H1 (cell line): ENCODE data around the gene MAP7D1. TPM values are rescaled to one million over a fixed set of nuclear protein-coding genes. Genes with fewer than 3 reads are reported as not detected.

ENCODE experiments used
- CTCF ChIA-PET: fragments of 300-600 bp; sonication (Branson Sonifier 250); formaldehyde crosslinking; loops from one replicate; lab custom pipeline; 2021; ENCODE audit not compliant: partially characterized antibody; lab: Charles Lee
- POLR2A ChIA-PET: fragments of 300-600 bp; sonication (Branson Sonifier 250); formaldehyde crosslinking; loops from one replicate; lab custom pipeline; 2021; ENCODE audit warnings: inconsistent platforms; ENCODE audit not compliant: partially characterized antibody; lab: Charles Lee
- DNase-seq, 2 experiments: peaks; one replicate each; pipeline versions ENCODE4 v3.0.0 to v3.0.0-alpha.2; 2010 to 2022; ENCODE audit warnings: low spot score in 2 of 2, low read depth in 1 of 2, mixed read lengths in 1 of 2
- FAIRE-seq: peaks from 2 replicates; lab custom pipeline; 2011; peaks lifted over from hg19 to GRCh38; lab: Jason Lieb, UNC
- H2AFZ ChIP-seq: 2 replicates; pipeline ENCODE4 v1.8.1; 2012; ENCODE audit warnings: low read length, inconsistent platforms
- H2AK5ac ChIP-seq: 2 replicates; pipeline ENCODE4 v1.6.1; 2013; ENCODE audit warnings: low read depth, low read length
- H2BK120ac ChIP-seq: replicated peaks from 2 replicates; pipeline ENCODE3; 2013; ENCODE audit warnings: low read depth, low read length, inconsistent platforms
- H2BK12ac ChIP-seq: 2 replicates; pipeline ENCODE4 v1.6.1; 2013; ENCODE audit warnings: low read depth, low read length
- H2BK15ac ChIP-seq: 2 replicates; pipeline ENCODE4 v1.6.1; 2013; ENCODE audit warnings: low read length
- H2BK20ac ChIP-seq: 2 replicates; pipeline ENCODE4 v1.6.1; 2013; ENCODE audit warnings: low read length
- H2BK5ac ChIP-seq: 2 replicates; pipeline ENCODE4 v1.6.1; 2013; ENCODE audit warnings: low read depth, low read length
- H3K14ac ChIP-seq: 2 replicates; pipeline ENCODE4 v1.6.1; 2013; ENCODE audit warnings: inconsistent platforms; ENCODE audit not compliant: insufficient read length
- H3K18ac ChIP-seq: 2 replicates; pipeline ENCODE4 v1.6.1; 2013; ENCODE audit warnings: low read length; ENCODE audit errors: extremely low read depth
- H3K23ac ChIP-seq: 2 replicates; pipeline ENCODE4 v1.6.1; 2013; ENCODE audit warnings: inconsistent platforms; ENCODE audit not compliant: insufficient read length
- H3K23me2 ChIP-seq: 2 replicates; pipeline ENCODE4 v1.6.1; 2013; ENCODE audit warnings: low read depth, low read length
- H3K27ac ChIP-seq: 2 replicates; pipeline ENCODE4 v1.6.1; 2011; ENCODE audit warnings: low read depth, low read length, inconsistent platforms
- H3K27me3 ChIP-seq, 4 experiments: replicated peaks in 1 of 4; 1 replicate in 1 of 4; 2 replicates in 3 of 4; pipeline versions ENCODE4 v1.6.1 to v1.8.1; 2011 to 2013; ENCODE audit warnings: low read length in 3 of 4, mild to moderate bottlenecking in 3 of 4, inconsistent platforms in 2 of 4, mixed read lengths in 2 of 4, moderate library complexity in 1 of 4; ENCODE audit not compliant: control insufficient read depth in 3 of 4, insufficient read depth in 3 of 4; ENCODE audit errors: extremely low read depth in 1 of 4
- H3K36me3 ChIP-seq, 4 experiments: 2 replicates each; pipeline versions ENCODE4 v1.6.1 to v1.8.1; 2011 to 2013; ENCODE audit warnings: mild to moderate bottlenecking in 4 of 4, low read length in 3 of 4, moderate library complexity in 2 of 4, control low read depth in 1 of 4, inconsistent platforms in 1 of 4; ENCODE audit not compliant: insufficient read depth in 4 of 4, control insufficient read depth in 2 of 4
- H3K4ac ChIP-seq: replicated peaks from 2 replicates; pipeline ENCODE3; 2013; ENCODE audit warnings: low read length, low read depth, mixed read lengths, inconsistent platforms; ENCODE audit not compliant: insufficient read length
- H3K4me1 ChIP-seq, 4 experiments: replicated peaks in 1 of 4; 1 replicate in 1 of 4; 2 replicates in 3 of 4; pipeline versions ENCODE4 v1.6.1 to v1.8.1; 2011 to 2013; ENCODE audit warnings: low read length in 3 of 4, inconsistent platforms in 2 of 4, mixed read lengths in 1 of 4; ENCODE audit not compliant: insufficient read depth in 4 of 4, control insufficient read depth in 3 of 4
- H3K4me2 ChIP-seq, 2 experiments: 2 replicates each; pipeline versions ENCODE4 v1.6.1 to v1.8.1; 2011 to 2013; ENCODE audit warnings: low read depth in 2 of 2, low read length in 2 of 2, control low read depth in 1 of 2, inconsistent platforms in 1 of 2, mild to moderate bottlenecking in 1 of 2; ENCODE audit not compliant: insufficient read depth in 1 of 2
- H3K4me3 ChIP-seq, 4 experiments: fragments of 200-600, 300-600 bp in 1 of 4; sonication (generic), shearing (Covaris generic), sonication (Bioruptor Twin) in 1 of 4; 2 replicates each; pipeline versions ENCODE4 v1.5.1 to v1.8.1; 2011 to 2016; ENCODE audit warnings: low read length in 4 of 4, low read depth in 3 of 4, control low read depth in 2 of 4, inconsistent platforms in 2 of 4, mild to moderate bottlenecking in 2 of 4, mixed read lengths in 1 of 4, moderate library complexity in 1 of 4; ENCODE audit not compliant: insufficient read depth in 2 of 4; ENCODE audit errors: extremely low read depth in 1 of 4
- H3K56ac ChIP-seq: replicated peaks from 2 replicates; pipeline ENCODE3; 2013; ENCODE audit warnings: low read depth, mild to moderate bottlenecking, mixed read lengths, low read length, inconsistent platforms; ENCODE audit not compliant: insufficient read length
- H3K79me1 ChIP-seq: 2 replicates; pipeline ENCODE4 v1.6.1; 2013; ENCODE audit warnings: low read depth, low read length, control low read depth
- H3K79me2 ChIP-seq, 2 experiments: 2 replicates each; pipeline versions ENCODE4 v1.6.1 to v1.8.1; 2012 to 2013; ENCODE audit warnings: low read length in 2 of 2, mild to moderate bottlenecking in 2 of 2, inconsistent platforms in 1 of 2; ENCODE audit not compliant: insufficient read depth in 2 of 2, control insufficient read depth in 1 of 2
- H3K9ac ChIP-seq, 4 experiments: replicated peaks in 1 of 4; 1 replicate in 1 of 4; 2 replicates in 3 of 4; pipeline versions ENCODE4 v1.6.1 to v1.8.1; 2011 to 2013; ENCODE audit warnings: low read depth in 3 of 4, low read length in 3 of 4, control low read depth in 2 of 4, mild to moderate bottlenecking in 2 of 4, moderate library complexity in 2 of 4, inconsistent platforms in 1 of 4; ENCODE audit errors: extremely low read depth in 1 of 4
- H3K9me3 ChIP-seq, 2 experiments: 2 replicates each; pipeline versions ENCODE4 v1.6.1 to v1.8.1; 2012 to 2013; ENCODE audit warnings: mild to moderate bottlenecking in 2 of 2, moderate library complexity in 2 of 2, control low read depth in 1 of 2, inconsistent platforms in 1 of 2, low read depth in 1 of 2, low read length in 1 of 2, mixed read lengths in 1 of 2; ENCODE audit not compliant: insufficient read depth in 2 of 2
- H4K20me1 ChIP-seq, 2 experiments: replicated peaks in 1 of 2; 2 replicates each; pipeline versions ENCODE3 to v1.8.1; 2011 to 2013; ENCODE audit warnings: inconsistent platforms in 2 of 2, low read length in 2 of 2, mild to moderate bottlenecking in 1 of 2; ENCODE audit not compliant: insufficient read depth in 2 of 2, control insufficient read depth in 1 of 2
- H4K5ac ChIP-seq: 2 replicates; pipeline ENCODE4 v1.6.1; 2013; ENCODE audit warnings: low read length, low read depth, mixed read lengths, inconsistent platforms; ENCODE audit not compliant: insufficient read length
- H4K8ac ChIP-seq: 2 replicates; pipeline ENCODE4 v1.8.0; 2013; ENCODE audit warnings: mild to moderate bottlenecking, moderate library complexity, low read length, inconsistent platforms; ENCODE audit not compliant: insufficient read depth; ENCODE audit errors: extremely low read depth
- H4K91ac ChIP-seq: replicated peaks from 2 replicates; pipeline ENCODE3; 2013; ENCODE audit warnings: low read length, mixed read lengths, inconsistent platforms; ENCODE audit not compliant: insufficient read length
- ASH2L ChIP-seq: fragments of 200-600, 300-600 bp; sonication (generic); IDR thresholded peaks from one replicate; pipeline ENCODE4 v1.7.1; 2017; ENCODE audit warnings: low read length
- CHD2 ChIP-seq: IDR thresholded peaks from 2 replicates; pipeline ENCODE4 v1.6.1; 2012; ENCODE audit warnings: low read length, improper control_type of control experiment
- CREB1 ChIP-seq: IDR thresholded peaks from 2 replicates; pipeline ENCODE4 v1.6.1; 2012; ENCODE audit warnings: inconsistent platforms
- EZH2 ChIP-seq: fragments of 200-600 bp; sonication (generic); IDR thresholded peaks from 2 replicates; pipeline ENCODE4 v1.7.1; 2012; ENCODE audit warnings: low read depth, mild to moderate bottlenecking, moderate library complexity, low read length, inconsistent platforms; ENCODE audit not compliant: severe bottlenecking
- NRF1 ChIP-seq: IDR thresholded peaks from 2 replicates; pipeline ENCODE4 v1.6.1; 2011; ENCODE audit warnings: mild to moderate bottlenecking, low read depth, low read length, improper control_type of control experiment
- POU5F1 ChIP-seq: IDR thresholded peaks from 2 replicates; pipeline ENCODE4 v1.6.1; 2011; ENCODE audit warnings: low read depth, mild to moderate bottlenecking, low read length, moderate library complexity
- SUZ12 ChIP-seq: fragments of 200-600 bp; sonication (generic); IDR thresholded peaks from 2 replicates; pipeline ENCODE4 v1.6.1; 2012; ENCODE audit warnings: mild to moderate bottlenecking, inconsistent platforms, low read length, moderate library complexity, mixed read lengths
- TAF7 ChIP-seq: optimal IDR thresholded peaks from 2 replicates; pipeline ENCODE3; 2011; ENCODE audit warnings: low read depth, mild to moderate bottlenecking, inconsistent platforms, low read length, moderate library complexity, borderline replicate concordance
- TEAD4 ChIP-seq: IDR thresholded peaks from 2 replicates; pipeline ENCODE4 v1.6.1; 2012; ENCODE audit warnings: low read depth, low read length, inconsistent platforms, mixed read lengths
- WGBS, 2 experiments: shearing (Covaris generic) in 1 of 2; methylation state at CpG; one replicate each; pipeline versions ENCODE4 v1.1.6 to v1.1.7; 2013 to 2015; ENCODE audit warnings: low lambda C conversion rate in 2 of 2, mixed read lengths in 2 of 2, inconsistent platforms in 1 of 2, low coverage in 1 of 2, missing lambda C conversion rate in 1 of 2; ENCODE audit not compliant: insufficient replicate concordance in 2 of 2, insufficient coverage in 1 of 2, insufficient read length in 1 of 2; ENCODE audit errors: extremely low coverage in 1 of 2, missing lambda C conversion rate in 1 of 2; 5-methylcytosine and 5-hydroxymethylcytosine counted together
- polyA plus RNA-seq, 7 experiments: library from polyadenylated mRNA; depleted of rRNA in 3 of 7; stranded (reverse) in 5 of 7; unstranded in 2 of 7; fragments of >200 nt in 5 of 7; fragments of 200-250 nt in 2 of 7; gene quantifications; 1 replicate in 5 of 7; 2 replicates in 1 of 7; 4 replicates in 1 of 7; pipeline versions ENCODE4 v1.2.1 to v1.2.3, GENCODE V29; 2011 to 2013; ENCODE audit warnings: missing spikeins in 2 of 7, mixed read lengths in 2 of 7
- total RNA-seq: library from RNA; stranded (reverse); fragmentation: NEBNext Ultra II Directional; extraction: Animal tissue kit (Norgen Biotek cat#: 25700); gene quantifications from 2 replicates; pipeline ENCODE4 v1.2.1, GENCODE V29; 2021

The MAP7D1 gene
- total and polyA plus RNA-seq, 2 of the 8 experiments (the other 6 are each of a cell fraction or from before 2014, with no cell fraction given) = 18.2 to 52.4 TPM

GRCh38 chr1:36139521-36139920 lies 16.4 kb upstream of the MAP7D1 start:
- Histone ChIP-seq H3K4me1 (peaks cover 0 to under 1% (median 0%) of the 10 kb centered on the region in 4 experiments; a peak in 2 of 7 replicates), H2AK5ac (no peak overlapping the region), H4K5ac (no peak overlapping the region), H2BK120ac (no peak overlapping the region), H3K27me3 (no peaks in the 10 kb centered on the region), H2BK20ac (no peak overlapping the region), H4K8ac (no peak overlapping the region), H3K79me2 (no peaks in the 10 kb centered on the region), H3K14ac (no peak overlapping the region), H2BK12ac (no peak overlapping the region), H3K36me3 (peaks cover 0 to 3% (median 0%) of the 10 kb centered on the region in 4 experiments; a peak in 4 of 8 replicates), H2BK5ac (no peak overlapping the region), H2BK15ac (no peak overlapping the region), H4K20me1 (peaks cover 0 to 2% of the 10 kb centered on the region in 2 experiments), H3K56ac (no peak overlapping the region), H3K79me1 (0 out of 2 replicates have a peak, but pooled peaks cover 1% of the 10 kb centered on the region), H4K91ac (no peak overlapping the region), H3K4me2 (no peak overlapping the region), H3K9me3 (no peaks in the 10 kb centered on the region), H3K9ac (no peak overlapping the region), H2AFZ (no peak overlapping the region), H3K4me3 (no peak overlapping the region), H3K23ac (no peak overlapping the region), H3K18ac (no peak overlapping the region), H3K23me2 (no peaks in the 10 kb centered on the region), H3K27ac (no peak overlapping the region), H3K4ac (no peak overlapping the region)
- DNase-seq (no peak), FAIRE-seq (no peak)
- 93% methylated on average over 5 of the region's 5 CpGs; no CpG with 5 or more reads in 1 of the 2 experiments for WGBS, 2 experiments
- ChIA-PET POLR2A (no interaction called here), CTCF (interaction anchor here (1.5 to 20.9 kb wide), 2 partner anchors 10 to 35 kb away, joined by 3 to 738 read pairs; partner anchors contain the start of genes ADPRS and TRAPPC3)
- no peak for TF ChIP-seq EZH2
- no peak for TF ChIP-seq POU5F1
- TF ChIP-seq TAF7 = no peak
- no peak for TF ChIP-seq NRF1
- TF ChIP-seq SUZ12 = no peak
- TF ChIP-seq CHD2 = no peak
- no peak for TF ChIP-seq CREB1
- TF ChIP-seq ASH2L = no peak
- no peak for TF ChIP-seq TEAD4
- TF ChIP-seq, all 59 proteins: peak for 0
